ENCODE measurements around the gene MON1A.

DNA sequence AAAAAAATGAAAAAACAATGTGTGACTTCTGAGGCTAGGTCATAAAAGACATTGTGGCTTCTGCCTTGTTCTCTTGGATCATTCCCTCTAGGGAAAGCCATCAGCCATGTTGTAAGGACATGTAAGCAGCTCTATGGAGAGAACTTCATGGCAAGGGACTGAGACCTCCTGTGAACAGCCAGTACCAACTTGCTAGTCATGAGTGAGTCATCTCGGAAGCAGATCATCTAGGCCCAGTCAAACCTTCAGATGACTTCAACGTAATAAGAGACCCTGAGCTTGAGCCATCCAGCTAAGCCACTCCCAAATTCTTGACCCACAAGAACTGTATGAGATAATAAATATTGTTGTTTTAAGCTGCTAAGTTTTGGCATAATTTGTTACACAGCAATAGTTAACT lies 4.9 kb downstream of the MON1A start:
- no peak for TF ChIP-seq POLR2A (IDR thresholded peaks at IDR 0.05; ENCODE audit: low read depth, low read length)
- TF ChIP-seq POU2F2 (IDR thresholded peaks at IDR 0.05; ENCODE audit: low read depth, low read length), result no peak
- TF ChIP-seq POLR2AphosphoS5 (IDR thresholded peaks at IDR 0.05; ENCODE audit: low read depth, low read length), result no peak
- no peak for TF ChIP-seq SPI1 (IDR thresholded peaks at IDR 0.05; ENCODE audit: low read depth, low read length)
